MCF 10A (cell line): ENCODE results near the gene GAN. TPM values are rescaled to one million over a fixed set of nuclear protein-coding genes. Genes with fewer than 3 reads are reported as not detected.

ENCODE experiments used
- BruUV-seq: library from RNA; stranded (reverse); fragments of 400-500 nt; replicated peaks from 2 replicates; lab custom pipeline; 2021; lab: Mats Ljungman, UMichigan
- CTCF ChIA-PET: fragments of 300-600 bp; sonication (Branson Sonifier 250); formaldehyde crosslinking; extraction: SDS; loops from one replicate; lab custom pipeline; 2021; ENCODE audit warnings: antibody characterized with exemption, inconsistent platforms; lab: Yijun Ruan, JAX
- POLR2A ChIA-PET: fragments of 300-600, 350-650 bp; sonication (Branson Sonifier 250); formaldehyde crosslinking; extraction: SDS; loops from one replicate; lab custom pipeline; 2020; ENCODE audit warnings: antibody characterized with exemption, inconsistent platforms; lab: Yijun Ruan, JAX
- DNase-seq: peaks from one replicate; pipeline ENCODE4 v3.0.0-alpha.2; 2018; ENCODE audit not compliant: unreplicated experiment
- H3K27ac Mint-ChIP-seq: one replicate; pipeline ENCODE4 v1.8.0; 2022; ENCODE audit warnings: mild to moderate bottlenecking, low read depth, mixed read lengths; ENCODE audit not compliant: unreplicated experiment
- H3K27me3 Mint-ChIP-seq: one replicate; pipeline ENCODE4 v1.8.0; 2022; ENCODE audit warnings: mixed read lengths; ENCODE audit not compliant: insufficient read depth, unreplicated experiment
- H3K36me3 Mint-ChIP-seq: one replicate; pipeline ENCODE4 v1.8.0; 2022; ENCODE audit warnings: mild to moderate bottlenecking, moderate library complexity, mixed read lengths; ENCODE audit not compliant: insufficient read depth, unreplicated experiment
- H3K4me1 Mint-ChIP-seq: one replicate; pipeline ENCODE4 v1.8.0; 2022; ENCODE audit warnings: mixed read lengths; ENCODE audit not compliant: insufficient read depth, unreplicated experiment
- H3K4me3 Mint-ChIP-seq: one replicate; pipeline ENCODE4 v1.8.0; 2022; ENCODE audit warnings: mild to moderate bottlenecking, moderate library complexity, mixed read lengths; ENCODE audit not compliant: unreplicated experiment
- H3K9me3 Mint-ChIP-seq: one replicate; pipeline ENCODE4 v1.8.0; 2022; ENCODE audit warnings: mixed read lengths; ENCODE audit not compliant: unreplicated experiment
- CTCF ChIP-seq: fragments of 200-600 bp; IDR thresholded peaks from one replicate; pipeline ENCODE4 v1.8.0; 2022; ENCODE audit warnings: antibody characterized with exemption, mild to moderate bottlenecking; ENCODE audit not compliant: unreplicated experiment
- intact Hi-C: fragments of 100-400 bp; cut with micrococcal nuclease; formaldehyde crosslinking; loops from 2 replicates; pipeline ENCODE4 v1.14.1; 2022
- total RNA-seq: library from RNA; stranded (reverse); gene quantifications from 2 replicates; pipeline ENCODE4 v1.2.3, GENCODE V29; 2022

The GAN gene
- total RNA-seq, 1 experiment from 2014 or later = 12.4 TPM

- no peak overlapping the region for H3K4me3 Mint-ChIP-seq
- no TSS peak for BruUV-seq
- H3K36me3 Mint-ChIP-seq = peaks cover 37% of the 10 kb centered on the region
- POLR2A ChIA-PET = no interaction called here
- no peaks in the 10 kb centered on the region for H3K9me3 Mint-ChIP-seq
- intact Hi-C loops = no loop called here
- CTCF ChIA-PET = interaction anchor here (0.6 to 1.2 kb wide), 3 partner anchors 27 to 331 kb away, joined by 3 to 6 read pairs (median 5); no protein-coding TSS in a partner anchor
- DNase-seq = no peak
- no peaks in the 10 kb centered on the region for H3K27me3 Mint-ChIP-seq
- H3K4me1 Mint-ChIP-seq = no peaks in the 10 kb centered on the region
- TF ChIP-seq CTCF = no peak
- H3K27ac Mint-ChIP-seq = no peak overlapping the region
Observed at GRCh38 chr16:81392011-81392410, 77.2 kb downstream of the GAN start.

GRCh38 chr16:81394416-81394815 lies 79.7 kb downstream of the GAN start:
- Mint-ChIP-seq H3K9me3 (no peaks in the 10 kb centered on the region), H3K36me3 (peaks cover 32% of the 10 kb centered on the region), H3K27me3 (no peaks in the 10 kb centered on the region), H3K27ac (no peak overlapping the region), H3K4me3 (no peak overlapping the region), H3K4me1 (no peaks in the 10 kb centered on the region)
- TF ChIP-seq CTCF = no peak
- BruUV-seq = no TSS peak
- ChIA-PET POLR2A (no interaction called here), CTCF (interaction anchor here (0.5 to 1.1 kb wide), 6 partner anchors 27 to 1405 kb away, joined by 3 to 8 read pairs (median 4); no protein-coding TSS in a partner anchor)
- intact Hi-C loops = no loop called here
- DNase-seq = no peak

- Mint-ChIP-seq H3K36me3 (peaks cover 34% of the 10 kb centered on the region), H3K27ac (no peak overlapping the region), H3K4me3 (no peak overlapping the region), H3K27me3 (no peaks in the 10 kb centered on the region), H3K9me3 (no peaks in the 10 kb centered on the region), H3K4me1 (no peaks in the 10 kb centered on the region)
- ChIA-PET CTCF (interaction anchor here (0.6 to 1.0 kb wide), 5 partner anchors 29 to 335 kb away, joined by 3 to 8 read pairs (median 3); no protein-coding TSS in a partner anchor), POLR2A (no interaction called here)
- no TSS peak for BruUV-seq
- intact Hi-C loops = no loop called here
- DNase-seq = no peak
- TF ChIP-seq CTCF = no peak
Observed at GRCh38 chr16:81394966-81395655, 80.3 kb downstream of the GAN start.

GRCh38 chr16:81397058-81397878 lies 82.5 kb downstream of the GAN start:
- Mint-ChIP-seq H3K27ac (no peak overlapping the region), H3K4me1 (peaks cover 9% of the 10 kb centered on the region), H3K9me3 (no peaks in the 10 kb centered on the region), H3K27me3 (no peaks in the 10 kb centered on the region), H3K4me3 (no peak overlapping the region), H3K36me3 (peaks cover 24% of the 10 kb centered on the region)
- TF ChIP-seq CTCF = no peak
- intact Hi-C loops = no loop called here
- no peak for DNase-seq
- ChIA-PET CTCF (interaction anchor here (0.9 to 1.1 kb wide), 2 partner anchors 136 to 326 kb away, joined by 4 to 6 read pairs; no protein-coding TSS in a partner anchor), POLR2A (no interaction called here)
- BruUV-seq = no TSS peak
